ENCODE data around the gene CAVIN3. TPM values are rescaled to one million over a fixed set of nuclear protein-coding genes. Genes with fewer than 3 reads are reported as not detected.

CAVIN3 gene
- total and polyA plus RNA-seq, 2 experiments from 2014 or later, result 33.2 to 34.2 TPM

DNA sequence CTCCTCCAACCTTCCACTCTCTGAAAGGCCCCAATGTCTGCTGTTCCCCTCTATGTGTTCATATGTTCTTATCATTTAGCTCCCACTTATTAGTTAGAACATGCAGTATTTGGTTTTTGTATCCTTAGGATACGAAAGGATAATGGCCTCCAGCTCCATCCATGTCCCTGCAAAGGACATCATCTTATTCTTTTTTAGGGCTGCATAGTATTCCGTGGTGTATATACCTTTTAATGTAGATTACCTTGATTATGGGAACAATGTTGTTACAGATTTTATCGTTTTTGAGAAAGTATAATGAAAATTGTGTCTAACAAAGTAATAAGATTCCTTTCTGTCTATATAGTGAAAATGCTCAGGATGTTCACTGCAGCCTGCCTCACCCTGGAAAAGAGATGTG, 16.0 kb upstream of the CAVIN3 start (continued):
- TF ChIP-seq, protein P1, sequence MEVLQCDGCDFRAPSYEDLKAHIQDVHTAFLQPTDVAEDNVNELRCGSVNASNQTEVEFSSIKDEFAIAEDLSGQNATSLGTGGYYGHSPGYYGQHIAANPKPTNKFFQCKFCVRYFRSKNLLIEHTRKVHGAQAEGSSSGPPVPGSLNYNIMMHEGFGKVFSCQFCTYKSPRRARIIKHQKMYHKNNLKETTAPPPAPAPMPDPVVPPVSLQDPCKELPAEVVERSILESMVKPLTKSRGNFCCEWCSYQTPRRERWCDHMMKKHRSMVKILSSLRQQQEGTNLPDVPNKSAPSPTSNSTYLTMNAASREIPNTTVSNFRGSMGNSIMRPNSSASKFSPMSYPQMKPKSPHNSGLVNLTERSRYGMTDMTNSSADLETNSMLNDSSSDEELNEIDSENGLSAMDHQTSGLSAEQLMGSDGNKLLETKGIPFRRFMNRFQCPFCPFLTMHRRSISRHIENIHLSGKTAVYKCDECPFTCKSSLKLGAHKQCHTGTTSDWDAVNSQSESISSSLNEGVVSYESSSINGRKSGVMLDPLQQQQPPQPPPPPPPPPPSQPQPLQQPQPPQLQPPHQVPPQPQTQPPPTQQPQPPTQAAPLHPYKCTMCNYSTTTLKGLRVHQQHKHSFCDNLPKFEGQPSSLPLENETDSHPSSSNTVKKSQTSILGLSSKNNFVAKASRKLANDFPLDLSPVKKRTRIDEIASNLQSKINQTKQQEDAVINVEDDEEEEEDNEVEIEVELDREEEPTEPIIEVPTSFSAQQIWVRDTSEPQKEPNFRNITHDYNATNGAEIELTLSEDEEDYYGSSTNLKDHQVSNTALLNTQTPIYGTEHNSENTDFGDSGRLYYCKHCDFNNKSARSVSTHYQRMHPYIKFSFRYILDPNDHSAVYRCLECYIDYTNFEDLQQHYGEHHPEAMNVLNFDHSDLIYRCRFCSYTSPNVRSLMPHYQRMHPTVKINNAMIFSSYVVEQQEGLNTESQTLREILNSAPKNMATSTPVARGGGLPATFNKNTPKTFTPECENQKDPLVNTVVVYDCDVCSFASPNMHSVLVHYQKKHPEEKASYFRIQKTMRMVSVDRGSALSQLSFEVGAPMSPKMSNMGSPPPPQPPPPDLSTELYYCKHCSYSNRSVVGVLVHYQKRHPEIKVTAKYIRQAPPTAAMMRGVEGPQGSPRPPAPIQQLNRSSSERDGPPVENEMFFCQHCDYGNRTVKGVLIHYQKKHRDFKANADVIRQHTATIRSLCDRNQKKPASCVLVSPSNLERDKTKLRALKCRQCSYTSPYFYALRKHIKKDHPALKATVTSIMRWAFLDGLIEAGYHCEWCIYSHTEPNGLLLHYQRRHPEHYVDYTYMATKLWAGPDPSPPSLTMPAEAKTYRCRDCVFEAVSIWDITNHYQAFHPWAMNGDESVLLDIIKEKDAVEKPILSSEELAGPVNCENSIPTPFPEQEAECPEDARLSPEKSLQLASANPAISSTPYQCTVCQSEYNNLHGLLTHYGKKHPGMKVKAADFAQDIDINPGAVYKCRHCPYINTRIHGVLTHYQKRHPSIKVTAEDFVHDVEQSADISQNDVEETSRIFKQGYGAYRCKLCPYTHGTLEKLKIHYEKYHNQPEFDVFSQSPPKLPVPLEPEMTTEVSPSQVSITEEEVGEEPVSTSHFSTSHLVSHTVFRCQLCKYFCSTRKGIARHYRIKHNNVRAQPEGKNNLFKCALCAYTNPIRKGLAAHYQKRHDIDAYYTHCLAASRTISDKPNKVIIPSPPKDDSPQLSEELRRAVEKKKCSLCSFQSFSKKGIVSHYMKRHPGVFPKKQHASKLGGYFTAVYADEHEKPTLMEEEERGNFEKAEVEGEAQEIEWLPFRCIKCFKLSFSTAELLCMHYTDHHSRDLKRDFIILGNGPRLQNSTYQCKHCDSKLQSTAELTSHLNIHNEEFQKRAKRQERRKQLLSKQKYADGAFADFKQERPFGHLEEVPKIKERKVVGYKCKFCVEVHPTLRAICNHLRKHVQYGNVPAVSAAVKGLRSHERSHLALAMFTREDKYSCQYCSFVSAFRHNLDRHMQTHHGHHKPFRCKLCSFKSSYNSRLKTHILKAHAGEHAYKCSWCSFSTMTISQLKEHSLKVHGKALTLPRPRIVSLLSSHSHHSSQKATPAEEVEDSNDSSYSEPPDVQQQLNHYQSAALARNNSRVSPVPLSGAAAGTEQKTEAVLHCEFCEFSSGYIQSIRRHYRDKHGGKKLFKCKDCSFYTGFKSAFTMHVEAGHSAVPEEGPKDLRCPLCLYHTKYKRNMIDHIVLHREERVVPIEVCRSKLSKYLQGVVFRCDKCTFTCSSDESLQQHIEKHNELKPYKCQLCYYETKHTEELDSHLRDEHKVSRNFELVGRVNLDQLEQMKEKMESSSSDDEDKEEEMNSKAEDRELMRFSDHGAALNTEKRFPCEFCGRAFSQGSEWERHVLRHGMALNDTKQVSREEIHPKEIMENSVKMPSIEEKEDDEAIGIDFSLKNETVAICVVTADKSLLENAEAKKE (CRISPR knock-in tag; IDR thresholded peaks at IDR 0.05), result no peak
- TF ChIP-seq ZNF114 (CRISPR knock-in tag; IDR thresholded peaks at IDR 0.05) (no peak), CREB1 (CRISPR knock-in tag; IDR thresholded peaks at IDR 0.05; ENCODE audit: low read depth) (no peak), EZH2phosphoT487 (IDR thresholded peaks at IDR 0.05; ENCODE audit: unreplicated experiment) (no peak), STAT1 (IDR thresholded peaks at IDR 0.05; ENCODE audit: unreplicated experiment) (no peak), ZNF331 (CRISPR knock-in tag; IDR thresholded peaks at IDR 0.05; ENCODE audit: low read depth) (no peak), JUNB (IDR thresholded peaks at IDR 0.05; ENCODE audit: unreplicated experiment) (no peak)
- TF ChIP-seq, protein P2, sequence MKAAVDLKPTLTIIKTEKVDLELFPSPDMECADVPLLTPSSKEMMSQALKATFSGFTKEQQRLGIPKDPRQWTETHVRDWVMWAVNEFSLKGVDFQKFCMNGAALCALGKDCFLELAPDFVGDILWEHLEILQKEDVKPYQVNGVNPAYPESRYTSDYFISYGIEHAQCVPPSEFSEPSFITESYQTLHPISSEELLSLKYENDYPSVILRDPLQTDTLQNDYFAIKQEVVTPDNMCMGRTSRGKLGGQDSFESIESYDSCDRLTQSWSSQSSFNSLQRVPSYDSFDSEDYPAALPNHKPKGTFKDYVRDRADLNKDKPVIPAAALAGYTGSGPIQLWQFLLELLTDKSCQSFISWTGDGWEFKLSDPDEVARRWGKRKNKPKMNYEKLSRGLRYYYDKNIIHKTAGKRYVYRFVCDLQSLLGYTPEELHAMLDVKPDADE (IDR thresholded peaks at IDR 0.05), result no peak

- no peaks in the 10 kb centered on the region for H3K9me3 Mint-ChIP-seq
- Histone ChIP-seq H3K4me1 (ENCODE audit: insufficient read depth) (peaks cover 22% of the 10 kb centered on the region), H3K36me3 (ENCODE audit: insufficient read depth) (no peaks in the 10 kb centered on the region), H3K27ac (ENCODE audit: low read depth) (no peak overlapping the region), H3K4me3 (no peak overlapping the region), H3K4me2 (no peak overlapping the region), H3F3A (replicated peaks; ENCODE audit: low read depth) (no peaks in the 10 kb centered on the region; the same call in 1 of the 2 replicates), H3K79me2 (replicated peaks; ENCODE audit: insufficient read depth) (no peaks in the 10 kb centered on the region), H3K27me3 (ENCODE audit: insufficient read depth) (no peaks in the 10 kb centered on the region), H2AFZ (no peak overlapping the region), H3K9me2 (ENCODE audit: insufficient read depth) (0 out of 2 replicates have a peak, but pooled peaks cover 3% of the 10 kb centered on the region), H4K20me1 (replicated peaks; ENCODE audit: insufficient read depth) (no peaks in the 10 kb centered on the region)
- no peak for DNase-seq (ENCODE audit: low spot score)
- no peak overlapping the region for H3K27ac Mint-ChIP-seq
- no peak for ATAC-seq
- H3K27me3 Mint-ChIP-seq (ENCODE audit: insufficient read depth, low read depth, poor library complexity), result no peaks in the 10 kb centered on the region
- H3K4me3 Mint-ChIP-seq, result no peak overlapping the region
- H3K4me1 Mint-ChIP-seq, result peaks cover 19% of the 10 kb centered on the region
- peaks cover 2% of the 10 kb centered on the region; the same call in 1 of the 3 replicates for H3K36me3 Mint-ChIP-seq (ENCODE audit: low read depth)
- no peak for TF ChIP-seq CTCF (conservative IDR thresholded peaks at IDR 0.05; ENCODE audit: low read depth in 2 of 2)
- TF ChIP-seq POLR2AphosphoS5 (IDR thresholded peaks at IDR 0.05; ENCODE audit: low read depth), result no peak
- TF ChIP-seq ZNF114 (CRISPR knock-in tag; IDR thresholded peaks at IDR 0.05), result no peak
- TF ChIP-seq, protein P2 (IDR thresholded peaks at IDR 0.05), result no peak
- TF ChIP-seq, protein P3, sequence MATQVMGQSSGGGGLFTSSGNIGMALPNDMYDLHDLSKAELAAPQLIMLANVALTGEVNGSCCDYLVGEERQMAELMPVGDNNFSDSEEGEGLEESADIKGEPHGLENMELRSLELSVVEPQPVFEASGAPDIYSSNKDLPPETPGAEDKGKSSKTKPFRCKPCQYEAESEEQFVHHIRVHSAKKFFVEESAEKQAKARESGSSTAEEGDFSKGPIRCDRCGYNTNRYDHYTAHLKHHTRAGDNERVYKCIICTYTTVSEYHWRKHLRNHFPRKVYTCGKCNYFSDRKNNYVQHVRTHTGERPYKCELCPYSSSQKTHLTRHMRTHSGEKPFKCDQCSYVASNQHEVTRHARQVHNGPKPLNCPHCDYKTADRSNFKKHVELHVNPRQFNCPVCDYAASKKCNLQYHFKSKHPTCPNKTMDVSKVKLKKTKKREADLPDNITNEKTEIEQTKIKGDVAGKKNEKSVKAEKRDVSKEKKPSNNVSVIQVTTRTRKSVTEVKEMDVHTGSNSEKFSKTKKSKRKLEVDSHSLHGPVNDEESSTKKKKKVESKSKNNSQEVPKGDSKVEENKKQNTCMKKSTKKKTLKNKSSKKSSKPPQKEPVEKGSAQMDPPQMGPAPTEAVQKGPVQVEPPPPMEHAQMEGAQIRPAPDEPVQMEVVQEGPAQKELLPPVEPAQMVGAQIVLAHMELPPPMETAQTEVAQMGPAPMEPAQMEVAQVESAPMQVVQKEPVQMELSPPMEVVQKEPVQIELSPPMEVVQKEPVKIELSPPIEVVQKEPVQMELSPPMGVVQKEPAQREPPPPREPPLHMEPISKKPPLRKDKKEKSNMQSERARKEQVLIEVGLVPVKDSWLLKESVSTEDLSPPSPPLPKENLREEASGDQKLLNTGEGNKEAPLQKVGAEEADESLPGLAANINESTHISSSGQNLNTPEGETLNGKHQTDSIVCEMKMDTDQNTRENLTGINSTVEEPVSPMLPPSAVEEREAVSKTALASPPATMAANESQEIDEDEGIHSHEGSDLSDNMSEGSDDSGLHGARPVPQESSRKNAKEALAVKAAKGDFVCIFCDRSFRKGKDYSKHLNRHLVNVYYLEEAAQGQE (IDR thresholded peaks at IDR 0.05; ENCODE audit: unreplicated experiment), result no peak
- TF ChIP-seq CREB1 (CRISPR knock-in tag; IDR thresholded peaks at IDR 0.05; ENCODE audit: low read depth), result no peak
- TF ChIP-seq NANOG (IDR thresholded peaks at IDR 0.05; ENCODE audit: borderline replicate concordance), result no peak
Observed at GRCh38 chr11:6334806-6335205, 14.5 kb upstream of the CAVIN3 start.
